PC-9 (cell line): ENCODE measurements around the gene CISD3.

Source experiments
- CTCF ChIP-seq: fragments of 200-600 bp; sonication (generic); conservative IDR thresholded peaks from 2 replicates; pipeline ENCODE4 v1.6.1; 2017; ENCODE audit warnings: mixed run types, antibody characterized with exemption, mild to moderate bottlenecking, moderate library complexity
- EZH2 ChIP-seq: fragments of 200-600 bp; sonication (generic); IDR thresholded peaks from 2 replicates; pipeline ENCODE4 v1.8.0; 2017; ENCODE audit warnings: antibody characterized with exemption, low read depth

- no peak for TF ChIP-seq CTCF
- TF ChIP-seq EZH2: no peak
These were observed 44.6 kb upstream of the CISD3 start for GRCh38 chr17:38685491-38685890.
